T-cell (primary cell): ENCODE results near the gene MLPH. TPM values are rescaled to one million over a fixed set of nuclear protein-coding genes. Genes with fewer than 3 reads are reported as not detected.
A peak's percentile ranks its signal among the peaks of the same experiment; 100 is the strongest.

Experiments
- ATAC-seq, 4 experiments: fragments of 200-7000 bp in 3 of 4; fragments of 150-1000 bp in 1 of 4; cut with Tn5 transposase; replicated peaks in 1 of 4; 1 replicate in 3 of 4; 2 replicates in 1 of 4; pipeline ENCODE4 v1.10.0; 2021; ENCODE audit warnings: moderate library complexity in 3 of 4, mild to moderate bottlenecking in 2 of 4, moderate number of reproducible peaks in 1 of 4
- CTCF ChIA-PET, 2 donors: fragments of 300-600 bp; sonication (Branson Sonifier 250); formaldehyde crosslinking; loops; one replicate each; lab custom pipeline; 2022; ENCODE audit warnings: antibody characterized with exemption in 2 of 2; lab: Charles Lee
- POLR2A ChIA-PET, 2 donors: fragments of 300-600 bp; sonication (Branson Sonifier 250); formaldehyde crosslinking; loops; one replicate each; lab custom pipeline; 2022; ENCODE audit warnings: antibody characterized with exemption in 2 of 2; lab: Charles Lee
- DNase-seq, 35 experiments: peaks; one replicate each; pipeline versions ENCODE4 v3.0.0 to v3.0.0-alpha.2; 2013 to 2023
- H3K27ac ChIP-seq: one replicate; pipeline ENCODE4 v1.5.1; 2013; ENCODE audit warnings: low read length
- H3K27me3 ChIP-seq, 2 experiments: replicated peaks in 1 of 2; 1 replicate in 1 of 2; 2 replicates in 1 of 2; pipeline versions ENCODE4 v1.6.1 to v1.7.0; 2013; ENCODE audit warnings: low read length in 1 of 2, mixed read lengths in 1 of 2; ENCODE audit not compliant: control insufficient read depth in 2 of 2, insufficient read depth in 2 of 2; ENCODE audit errors: extremely low read depth in 1 of 2
- H3K36me3 ChIP-seq, 2 donors: 1 replicate in 1 of 2; 2 replicates in 1 of 2; pipeline versions ENCODE4 v1.6.1 to v1.7.0; 2013; ENCODE audit warnings: low read length in 1 of 2; ENCODE audit not compliant: control insufficient read depth in 2 of 2, insufficient read depth in 1 of 2; ENCODE audit errors: extremely low read depth in 1 of 2
- H3K4me1 ChIP-seq, 2 experiments: 1 replicate in 1 of 2; 2 replicates in 1 of 2; pipeline versions ENCODE4 v1.6.1 to v1.7.0; 2013; ENCODE audit warnings: low read length in 2 of 2, mixed read lengths in 1 of 2; ENCODE audit not compliant: insufficient read depth in 2 of 2, control insufficient read depth in 1 of 2; ENCODE audit errors: extremely low read depth in 1 of 2
- H3K4me3 ChIP-seq, 2 donors: 1 replicate in 1 of 2; 2 replicates in 1 of 2; pipeline versions ENCODE4 v1.5.1 to v1.7.0; 2013; ENCODE audit warnings: mild to moderate bottlenecking in 2 of 2, low read length in 1 of 2, moderate library complexity in 1 of 2; ENCODE audit not compliant: control insufficient read depth in 1 of 2; ENCODE audit errors: extremely low read depth in 1 of 2
- H3K9me3 ChIP-seq: 2 replicates; pipeline ENCODE4 v1.7.0; 2013
- H3K27ac Mint-ChIP-seq, 2 donors: one replicate each; pipeline ENCODE4 v1.8.0; 2020 to 2021; ENCODE audit warnings: mild to moderate bottlenecking in 2 of 2, mixed read lengths in 2 of 2
- H3K27me3 Mint-ChIP-seq, 2 donors: one replicate each; pipeline ENCODE4 v1.8.0; 2021 to 2022; ENCODE audit warnings: mixed read lengths in 2 of 2
- H3K36me3 Mint-ChIP-seq: one replicate; pipeline ENCODE4 v1.8.0; 2021; ENCODE audit warnings: mixed read lengths
- H3K4me1 Mint-ChIP-seq, 3 donors: one replicate each; pipeline ENCODE4 v1.8.0; 2020 to 2022; ENCODE audit warnings: mixed read lengths in 3 of 3, mild to moderate bottlenecking in 1 of 3
- H3K4me3 Mint-ChIP-seq, 3 donors: one replicate each; pipeline ENCODE4 v1.8.0; 2020 to 2022; ENCODE audit warnings: mild to moderate bottlenecking in 3 of 3, mixed read lengths in 3 of 3, moderate library complexity in 3 of 3
- H3K9me3 Mint-ChIP-seq, 3 donors: one replicate each; pipeline ENCODE4 v1.8.0; 2020 to 2022; ENCODE audit warnings: mixed read lengths in 3 of 3
- WGBS: methylation state at CpG from one replicate; pipeline ENCODE4 v1.1.5; 2013; ENCODE audit warnings: missing lambda C conversion rate; ENCODE audit not compliant: insufficient coverage; 5-methylcytosine and 5-hydroxymethylcytosine counted together
- total RNA-seq, 35 experiments: library from RNA in 6 of 35; stranded (reverse) in 6 of 35; fragments of 120-200 nt in 1 of 35; gene quantifications; one replicate each; pipeline versions ENCODE4 v1.2.1 to v1.2.4 and lab custom pipeline; 2013 to 2026

The MLPH gene
- total RNA-seq, 5 donors from 2014 or later (not counting 1 experiment from before 2014, with no cell fraction given): 0.55 to 1.4 (median 0.72) TPM; not detected in 2

DNA sequence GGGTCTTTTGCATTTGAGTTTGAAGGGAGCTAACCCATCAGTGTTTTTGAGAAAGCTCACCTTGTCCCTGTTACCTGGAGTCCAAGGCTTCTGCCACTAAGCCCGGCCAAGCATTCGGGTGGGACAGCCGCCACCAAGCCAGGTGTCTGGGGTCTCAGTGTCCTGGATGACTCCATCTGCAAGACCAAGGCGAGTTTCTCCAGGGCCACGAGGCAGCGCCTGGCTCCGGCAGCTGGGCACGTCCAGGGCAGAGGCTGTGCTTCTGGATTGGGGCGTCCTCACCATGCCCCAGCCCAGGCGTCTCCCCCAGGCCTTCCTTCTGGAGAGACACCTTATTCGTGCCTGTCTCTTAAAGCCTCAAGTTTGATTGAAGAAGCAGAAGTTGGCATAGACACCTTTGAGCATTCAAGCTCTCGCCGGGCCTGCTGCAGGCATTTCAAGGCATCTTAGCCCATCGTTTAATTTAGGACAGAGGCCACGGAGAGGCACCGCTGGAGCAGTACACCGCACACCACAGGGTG lies 24.9 kb downstream of the MLPH start:
- Mint-ChIP-seq H3K27ac (no peak overlapping the region), H3K36me3 (no peaks in the 10 kb centered on the region), H3K4me1 (peaks cover 0 to 2% (median 0%) of the 10 kb centered on the region in 3 donors), H3K27me3 (peaks cover 4 to 22% of the 10 kb centered on the region in 2 donors), H3K9me3 (no peaks in the 10 kb centered on the region), H3K4me3 (no peak overlapping the region)
- Histone ChIP-seq H3K27ac (no peak overlapping the region), H3K4me1 (no peaks in the 10 kb centered on the region), H3K4me3 (no peak overlapping the region), H3K36me3 (no peaks in the 10 kb centered on the region), H3K27me3 (peaks cover 0 to 34% of the 10 kb centered on the region in 2 experiments), H3K9me3 (no peaks in the 10 kb centered on the region)
- ChIA-PET POLR2A (no interaction called here), CTCF (interaction anchor here (1.0 to 2.8 kb wide), 8 partner anchors 8 to 233 kb away, joined by 3 to 46 read pairs (median 5); no protein-coding TSS in a partner anchor)
- WGBS: 82% methylated on average over 13 of the region's 17 CpGs
- DNase-seq: no peak
- no peak for ATAC-seq

DNA sequence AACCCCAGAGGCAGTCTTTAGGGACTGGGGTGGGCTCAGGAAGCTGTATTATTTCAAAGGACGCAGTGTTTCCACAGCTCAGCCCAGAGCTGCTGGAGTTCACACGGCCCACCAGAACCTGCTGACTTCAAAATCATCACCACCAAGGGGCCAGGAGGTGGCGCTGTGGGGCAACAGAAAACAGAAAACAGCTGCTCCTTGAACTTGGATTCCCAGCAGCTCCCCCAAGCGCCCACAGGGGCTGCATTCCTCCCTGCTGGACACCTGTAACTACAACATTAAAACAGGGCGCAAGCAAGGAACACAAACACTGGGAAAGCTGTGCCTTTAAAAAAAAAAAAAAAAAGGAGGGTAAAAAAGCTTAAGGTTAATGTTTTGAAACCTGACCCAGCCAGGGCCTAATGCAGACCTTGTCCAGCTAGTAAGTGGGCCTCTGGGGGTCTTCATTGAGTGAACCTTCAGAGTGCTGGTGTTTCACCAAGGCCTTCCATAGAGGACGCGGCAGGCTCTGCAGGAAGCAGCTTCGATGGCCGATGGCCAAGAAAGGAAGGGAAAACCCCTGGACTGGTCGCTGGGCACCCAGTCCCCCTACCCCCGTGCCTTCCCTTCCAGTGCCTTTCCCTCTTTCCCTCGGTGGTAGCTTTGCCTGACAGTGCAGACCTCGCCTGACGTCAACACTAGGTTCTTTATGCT lies 25.9 kb downstream of the MLPH start:
- ChIA-PET POLR2A (interaction anchor here in 1 of 2 donors (1.1 kb wide), 1 partner anchor 10 kb away, joined by 4 read pairs; no protein-coding TSS in a partner anchor), CTCF (interaction anchor here (0.5 to 2.8 kb wide), 21 partner anchors 8 to 1995 kb away, joined by 3 to 46 read pairs (median 4); no protein-coding TSS in a partner anchor)
- no peaks in the 10 kb centered on the region for H3K36me3 Mint-ChIP-seq
- H3K27me3 ChIP-seq: peaks cover 0 to 34% of the 10 kb centered on the region in 2 experiments
- no peaks in the 10 kb centered on the region for H3K4me1 ChIP-seq
- H3K9me3 Mint-ChIP-seq: no peaks in the 10 kb centered on the region
- no peaks in the 10 kb centered on the region for H3K36me3 ChIP-seq
- ATAC-seq (peak; percentile 63 to 71 (median 71)), DNase-seq (peak; percentile 50 to 87 (median 71))
- no peak overlapping the region for H3K27ac Mint-ChIP-seq
- H3K4me3 ChIP-seq: no peak overlapping the region
- no peak overlapping the region for H3K4me3 Mint-ChIP-seq
- no peaks in the 10 kb centered on the region for H3K4me1 Mint-ChIP-seq
- peaks cover 4 to 19% of the 10 kb centered on the region in 2 donors for H3K27me3 Mint-ChIP-seq
- H3K9me3 ChIP-seq: no peaks in the 10 kb centered on the region
- H3K27ac ChIP-seq: no peak overlapping the region
- WGBS: 56% methylated on average over 3 of the region's 14 CpGs

DNA sequence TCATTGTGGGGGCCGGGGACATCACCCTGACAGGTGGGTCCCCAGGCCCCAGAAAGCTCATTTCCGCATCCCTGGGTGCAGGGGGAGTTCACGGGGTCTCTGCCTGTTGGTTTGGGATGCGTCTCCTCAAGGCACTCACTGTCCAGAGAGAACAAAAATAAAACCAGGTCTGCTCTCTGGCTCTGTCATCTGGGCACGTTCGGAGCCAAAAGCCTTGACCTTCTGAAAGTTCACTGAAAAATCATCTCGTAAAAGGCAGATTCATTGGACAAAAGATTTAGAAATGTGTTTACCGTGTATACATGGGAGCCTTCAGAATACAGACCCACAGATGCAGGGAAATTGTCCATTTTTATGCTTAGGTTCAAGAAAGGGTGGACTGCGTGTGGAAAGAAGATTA lies 26.6 kb downstream of the MLPH start:
- no peak for DNase-seq
- Histone ChIP-seq H3K4me1 (no peaks in the 10 kb centered on the region), H3K36me3 (no peaks in the 10 kb centered on the region), H3K9me3 (no peaks in the 10 kb centered on the region), H3K4me3 (no peak overlapping the region), H3K27me3 (peaks cover 0 to 34% of the 10 kb centered on the region in 2 experiments), H3K27ac (no peak overlapping the region)
- POLR2A ChIA-PET: no interaction called here
- Mint-ChIP-seq H3K27ac (no peak overlapping the region), H3K4me1 (no peaks in the 10 kb centered on the region), H3K36me3 (no peaks in the 10 kb centered on the region), H3K27me3 (peaks cover 1 to 13% of the 10 kb centered on the region in 2 donors), H3K4me3 (no peak overlapping the region), H3K9me3 (no peaks in the 10 kb centered on the region)
- ATAC-seq: no peak
- CTCF ChIA-PET: interaction anchor here (1.0 to 2.8 kb wide), 6 partner anchors 12 to 232 kb away, joined by 4 to 46 read pairs (median 11); no protein-coding TSS in a partner anchor
- 92% methylated on average over 9 of the region's 9 CpGs for WGBS

DNA sequence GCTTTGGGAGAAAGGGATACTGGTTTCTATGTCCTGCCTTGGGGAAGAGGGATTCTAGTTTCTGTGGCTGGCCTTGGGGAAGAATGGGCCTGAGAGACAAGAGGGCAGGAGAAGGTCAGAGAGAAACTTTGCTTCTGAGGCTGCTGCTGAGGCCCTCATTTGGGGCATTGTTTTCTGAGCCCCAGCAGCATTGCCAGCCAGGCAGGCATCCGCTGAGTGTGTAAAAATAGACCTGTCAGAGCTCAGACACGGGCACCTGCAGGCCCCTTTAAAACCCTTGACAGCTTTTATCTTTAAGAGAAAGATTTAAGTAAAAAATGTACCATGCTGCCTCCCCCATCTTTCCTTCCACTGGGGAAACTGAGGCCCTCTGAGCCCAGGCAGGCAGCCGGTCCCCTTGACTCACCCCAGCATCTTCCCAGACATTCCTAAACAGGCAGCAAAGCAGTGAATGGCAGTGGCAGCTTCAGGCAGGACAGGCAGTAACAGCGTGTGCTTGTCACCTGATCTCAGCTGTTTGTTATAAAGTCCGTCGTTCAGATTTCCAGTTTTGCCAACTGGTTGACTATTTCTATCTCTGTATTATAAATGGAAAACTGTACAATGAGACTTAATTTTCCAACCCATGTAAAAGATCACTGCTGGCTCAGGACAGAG lies 27.6 kb downstream of the MLPH start:
- Histone ChIP-seq H3K4me3 (no peak overlapping the region), H3K9me3 (no peaks in the 10 kb centered on the region), H3K36me3 (no peaks in the 10 kb centered on the region), H3K27ac (no peak overlapping the region), H3K27me3 (peaks cover 0 to 30% of the 10 kb centered on the region in 2 experiments), H3K4me1 (no peaks in the 10 kb centered on the region)
- Mint-ChIP-seq H3K27ac (no peak overlapping the region), H3K4me3 (no peak overlapping the region), H3K27me3 (peaks cover 0 to 4% of the 10 kb centered on the region in 2 donors), H3K4me1 (no peaks in the 10 kb centered on the region), H3K9me3 (no peaks in the 10 kb centered on the region), H3K36me3 (no peaks in the 10 kb centered on the region)
- POLR2A ChIA-PET: no interaction called here
- ATAC-seq: no peak
- WGBS: 88% methylated on average over 1 of the region's 6 CpGs
- DNase-seq: no peak
- CTCF ChIA-PET: no interaction called here

DNA sequence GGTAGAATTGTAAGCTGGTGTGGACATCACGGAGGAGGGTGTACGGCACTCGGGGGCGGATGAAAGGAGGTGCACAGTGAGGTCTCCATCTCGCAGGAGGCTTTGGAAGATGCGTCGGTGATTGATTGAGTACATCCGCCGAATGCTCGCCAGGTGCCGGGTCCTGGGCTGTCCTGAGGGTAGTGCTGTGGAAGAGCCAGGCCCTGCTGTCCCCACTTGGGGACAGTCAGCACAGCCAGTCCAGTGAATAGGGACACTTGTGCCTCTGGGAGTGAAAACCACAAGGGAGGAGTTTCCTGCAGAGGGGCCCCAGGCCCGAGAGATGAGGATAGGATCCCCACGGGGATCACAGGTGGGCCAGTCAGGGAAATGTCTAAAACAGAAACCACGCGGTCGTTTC lies 28.1 kb downstream of the MLPH start:
- no peak overlapping the region for H3K4me3 Mint-ChIP-seq
- Histone ChIP-seq H3K27me3 (peaks cover 0 to 30% of the 10 kb centered on the region in 2 experiments), H3K27ac (no peak overlapping the region), H3K4me3 (no peak overlapping the region), H3K36me3 (no peaks in the 10 kb centered on the region), H3K4me1 (no peaks in the 10 kb centered on the region), H3K9me3 (no peaks in the 10 kb centered on the region)
- DNase-seq (no peak), ATAC-seq (no peak)
- ChIA-PET CTCF (no interaction called here), POLR2A (no interaction called here)
- peaks cover 0 to 3% of the 10 kb centered on the region in 2 donors for H3K27me3 Mint-ChIP-seq
- H3K36me3 Mint-ChIP-seq: no peaks in the 10 kb centered on the region
- no peak overlapping the region for H3K27ac Mint-ChIP-seq
- WGBS: 78% methylated on average over 14 of the region's 16 CpGs
- no peaks in the 10 kb centered on the region for H3K4me1 Mint-ChIP-seq
- no peaks in the 10 kb centered on the region for H3K9me3 Mint-ChIP-seq

DNA sequence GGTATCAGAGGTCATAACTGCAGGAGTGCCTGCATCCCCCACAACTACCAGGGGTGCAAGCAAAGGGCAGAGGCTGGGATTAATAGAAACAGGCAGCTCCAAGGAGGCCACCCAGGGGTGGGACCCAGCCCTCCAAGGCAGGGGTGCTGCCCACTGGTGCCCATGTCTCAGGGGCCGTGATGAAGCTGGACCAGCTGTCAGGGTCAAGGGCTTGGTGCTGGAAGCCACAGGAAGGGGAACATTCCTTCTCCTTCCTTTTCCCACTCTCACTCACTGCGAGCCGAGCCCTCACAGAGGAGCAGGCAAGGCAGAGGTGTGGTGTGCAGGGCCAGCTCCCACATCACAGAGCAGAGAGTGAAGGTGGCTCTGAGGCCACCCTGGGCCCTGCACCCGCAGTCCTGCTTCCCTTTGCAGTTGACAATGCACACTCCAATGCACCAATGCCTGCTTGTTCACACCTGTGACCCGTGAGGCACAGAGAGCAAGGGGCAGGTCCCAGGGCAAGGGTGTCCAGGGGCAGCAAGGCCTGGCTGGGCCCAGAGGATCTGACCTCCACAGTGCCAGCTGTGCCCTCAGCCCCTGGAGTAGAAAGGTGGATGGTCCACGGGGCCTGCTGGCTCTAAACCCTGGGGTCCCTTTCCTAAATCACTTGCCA lies 28.7 kb downstream of the MLPH start:
- ChIA-PET CTCF (no interaction called here), POLR2A (no interaction called here)
- ATAC-seq (no peak), DNase-seq (no peak)
- H3K4me3 ChIP-seq: no peak overlapping the region
- no peaks in the 10 kb centered on the region for H3K4me1 ChIP-seq
- peaks cover 0 to 2% of the 10 kb centered on the region in 2 donors for H3K27me3 Mint-ChIP-seq
- H3K36me3 Mint-ChIP-seq: no peaks in the 10 kb centered on the region
- H3K9me3 ChIP-seq: no peaks in the 10 kb centered on the region
- H3K9me3 Mint-ChIP-seq: no peaks in the 10 kb centered on the region
- H3K4me1 Mint-ChIP-seq: no peaks in the 10 kb centered on the region
- H3K27me3 ChIP-seq: peaks cover 0 to 25% of the 10 kb centered on the region in 2 experiments
- H3K27ac ChIP-seq: no peak overlapping the region
- WGBS: 86% methylated on average over 4 of the region's 6 CpGs
- no peak overlapping the region for H3K27ac Mint-ChIP-seq
- H3K4me3 Mint-ChIP-seq: no peak overlapping the region
- H3K36me3 ChIP-seq: no peaks in the 10 kb centered on the region
